ENCODE data around the gene SPATA17. TPM values are rescaled to one million over a fixed set of nuclear protein-coding genes. Genes with fewer than 3 reads are reported as not detected.

The SPATA17 gene
- total RNA-seq, 4 donors from 2014 or later = 0.42 to 0.69 (median 0.48) TPM

- H3K4me1 ChIP-seq = no peaks in the 10 kb centered on the region
- intact Hi-C loops (cut with DNase I) = no loop called here
- no peak for DNase-seq (ENCODE audit: extremely low spot score)
- TF ChIP-seq POLR2A (IDR thresholded peaks at IDR 0.05; ENCODE audit: low read depth) (no peak), CTCF (IDR thresholded peaks at IDR 0.05) (no peak), EP300 (IDR thresholded peaks at IDR 0.05) (no peak)
- H3K4me3 ChIP-seq = no peak overlapping the region
- no peaks in the 10 kb centered on the region for H3K36me3 ChIP-seq
- 69% methylated on average over 2 of the region's 2 CpGs for WGBS
- H3K9me3 ChIP-seq = no peaks in the 10 kb centered on the region
- H3K27ac ChIP-seq (replicated peaks in 1 of 4) = no peak overlapping the region
- H3K27me3 ChIP-seq = no peaks in the 10 kb centered on the region
These were observed 37.3 kb downstream of the SPATA17 start for GRCh38 chr1:217668351-217668940.

- Histone ChIP-seq H3K27ac (replicated peaks in 1 of 4) (no peak overlapping the region), H3K4me3 (no peak overlapping the region), H3K9me3 (no peaks in the 10 kb centered on the region), H3K27me3 (no peaks in the 10 kb centered on the region), H3K4me1 (no peaks in the 10 kb centered on the region), H3K36me3 (no peaks in the 10 kb centered on the region)
- 56% methylated on average over 2 of the region's 2 CpGs for WGBS
- intact Hi-C loops (cut with DNase I) = no loop called here
- TF ChIP-seq CTCF (IDR thresholded peaks at IDR 0.05) = no peak
- no peak for TF ChIP-seq POLR2A (IDR thresholded peaks at IDR 0.05; ENCODE audit: low read depth)
- no peak for TF ChIP-seq EP300 (IDR thresholded peaks at IDR 0.05)
- TF ChIP-seq POLR2AphosphoS5 (IDR thresholded peaks at IDR 0.05) = no peak
- no peak for DNase-seq (ENCODE audit: extremely low spot score)
These were observed 42.2 kb downstream of the SPATA17 start for GRCh38 chr1:217673387-217673786.

GRCh38 chr1:217674028-217674729, 43.0 kb downstream of the SPATA17 start:
- TF ChIP-seq CTCF (IDR thresholded peaks at IDR 0.05) = no peak
- no peak for TF ChIP-seq POLR2AphosphoS5 (IDR thresholded peaks at IDR 0.05)
- TF ChIP-seq POLR2A (IDR thresholded peaks at IDR 0.05; ENCODE audit: low read depth) = no peak
- no peak for TF ChIP-seq EP300 (IDR thresholded peaks at IDR 0.05)
- no peak for DNase-seq (ENCODE audit: extremely low spot score)
- Histone ChIP-seq H3K4me1 (no peaks in the 10 kb centered on the region), H3K4me3 (no peak overlapping the region), H3K36me3 (no peaks in the 10 kb centered on the region), H3K9me3 (no peaks in the 10 kb centered on the region), H3K27me3 (no peaks in the 10 kb centered on the region), H3K27ac (replicated peaks in 1 of 4) (no peak overlapping the region)
- WGBS = 52% methylated on average over 4 of the region's 4 CpGs
- intact Hi-C loops (cut with DNase I) = no loop called here

DNA sequence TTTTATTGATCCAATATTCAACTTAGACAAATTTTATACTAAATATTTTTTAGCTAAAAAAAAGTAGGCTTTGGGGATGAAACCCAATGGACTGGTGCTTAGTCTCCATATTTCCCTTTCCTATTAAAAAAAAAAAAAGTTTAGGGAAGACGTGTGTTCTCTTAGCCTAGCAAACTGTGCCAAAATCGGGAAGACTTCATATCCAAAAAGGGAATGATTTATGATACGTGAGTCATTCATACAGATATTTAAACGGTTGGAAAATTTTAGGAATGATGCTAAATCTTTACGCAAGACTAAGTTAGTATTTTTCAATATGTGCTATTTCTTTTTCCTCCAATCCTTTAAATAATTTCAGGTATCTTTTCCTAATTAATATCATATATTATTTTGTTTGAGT, 50.7 kb downstream of the SPATA17 start:
- H3K27me3 ChIP-seq = no peaks in the 10 kb centered on the region
- intact Hi-C loops (cut with DNase I) = no loop called here
- 78% methylated on average over 5 of the region's 5 CpGs for WGBS

More for the DNA sequence above, 50.7 kb downstream of the SPATA17 start:
- H3K4me3 ChIP-seq = no peak overlapping the region
- H3K4me1 ChIP-seq = no peaks in the 10 kb centered on the region
- no peaks in the 10 kb centered on the region for H3K36me3 ChIP-seq
- TF ChIP-seq CTCF (IDR thresholded peaks at IDR 0.05) (no peak), POLR2A (IDR thresholded peaks at IDR 0.05; ENCODE audit: low read depth) (no peak), POLR2AphosphoS5 (IDR thresholded peaks at IDR 0.05) (no peak), EP300 (IDR thresholded peaks at IDR 0.05) (no peak)
- H3K9me3 ChIP-seq = no peaks in the 10 kb centered on the region
- no peak overlapping the region for H3K27ac ChIP-seq (replicated peaks in 1 of 4)
- no peak for DNase-seq (ENCODE audit: extremely low spot score)
